Stimulated activated naive B cell treated with anti-CD40 and anti-IgM and Interleukin-4, amounts not matched to agents 10 μg/mL and 1 μg/mL and 100 μg/mL, for 72 hours (primary cell): ENCODE data around the gene FRY.

Experiments
- ATAC-seq, 2 donors: fragments of 150-1000 bp; cut with Tn5 transposase; replicated peaks; 2 replicates each; pipeline ENCODE4 v1.10.0; 2021; ENCODE audit warnings: moderate library complexity in 1 of 2
- DNase-seq: peaks from one replicate; pipeline ENCODE4 v3.0.0; 2021
- H3K27ac Mint-ChIP-seq: one replicate; pipeline ENCODE4 v1.8.0; 2022; ENCODE audit warnings: mild to moderate bottlenecking, mixed read lengths
- H3K27me3 Mint-ChIP-seq, 2 donors: one replicate each; pipeline ENCODE4 v1.8.0; 2022; ENCODE audit warnings: mixed read lengths in 2 of 2
- H3K36me3 Mint-ChIP-seq, 2 donors: one replicate each; pipeline ENCODE4 v1.8.0; 2022; ENCODE audit warnings: mixed read lengths in 2 of 2, mild to moderate bottlenecking in 1 of 2
- H3K4me1 Mint-ChIP-seq, 2 donors: one replicate each; pipeline ENCODE4 v1.8.0; 2022; ENCODE audit warnings: mixed read lengths in 2 of 2, mild to moderate bottlenecking in 1 of 2
- H3K4me3 Mint-ChIP-seq, 2 donors: one replicate each; pipeline ENCODE4 v1.8.0; 2022; ENCODE audit warnings: mild to moderate bottlenecking in 2 of 2, mixed read lengths in 2 of 2, moderate library complexity in 1 of 2
- H3K9me3 Mint-ChIP-seq, 2 donors: one replicate each; pipeline ENCODE4 v1.8.0; 2022; ENCODE audit warnings: mixed read lengths in 2 of 2, mild to moderate bottlenecking in 1 of 2

FRY gene

GRCh38 chr13:32323912-32324311 is 292.3 kb downstream of the FRY start:
- ATAC-seq (no peak), DNase-seq (no peak)
- Mint-ChIP-seq H3K4me1 (no peaks in the 10 kb centered on the region), H3K27me3 (no peaks in the 10 kb centered on the region), H3K36me3 (peaks cover 15 to 23% of the 10 kb centered on the region in 2 donors), H3K4me3 (no peak overlapping the region), H3K9me3 (no peaks in the 10 kb centered on the region), H3K27ac (no peak overlapping the region)

- Mint-ChIP-seq H3K36me3 (peaks cover 26 to 41% of the 10 kb centered on the region in 2 donors), H3K4me1 (no peaks in the 10 kb centered on the region), H3K27ac (no peak overlapping the region), H3K9me3 (peaks cover 0 to 2% of the 10 kb centered on the region in 2 donors), H3K4me3 (no peak overlapping the region), H3K27me3 (no peaks in the 10 kb centered on the region)
- ATAC-seq: no peak
- DNase-seq: no peak
These were observed 298.9 kb downstream of the FRY start for GRCh38 chr13:32330441-32330840.

- Mint-ChIP-seq H3K4me1 (no peaks in the 10 kb centered on the region), H3K4me3 (no peak overlapping the region), H3K27me3 (no peaks in the 10 kb centered on the region), H3K36me3 (peaks cover 42 to 59% of the 10 kb centered on the region in 2 donors), H3K9me3 (peaks cover 0 to 2% of the 10 kb centered on the region in 2 donors), H3K27ac (no peak overlapping the region)
- ATAC-seq (no peak), DNase-seq (no peak)
These were observed 303.1 kb downstream of the FRY start for GRCh38 chr13:32334671-32335070.

- Mint-ChIP-seq H3K4me3 (no peak overlapping the region), H3K27me3 (no peaks in the 10 kb centered on the region), H3K27ac (no peak overlapping the region), H3K9me3 (peaks cover 2 to 4% of the 10 kb centered on the region in 2 donors), H3K36me3 (peaks cover 19 to 27% of the 10 kb centered on the region in 2 donors), H3K4me1 (peaks cover 5% of the 10 kb centered on the region in 2 donors)
- no peak for ATAC-seq
- DNase-seq: no peak
These were observed 309.3 kb downstream of the FRY start for GRCh38 chr13:32340914-32341313.

GRCh38 chr13:32347651-32348050 is 316.1 kb downstream of the FRY start:
- H3K4me3 Mint-ChIP-seq: no peak overlapping the region
- H3K27ac Mint-ChIP-seq: no peak overlapping the region
- H3K4me1 Mint-ChIP-seq: peaks cover 0 to 2% of the 10 kb centered on the region in 2 donors
- ATAC-seq: no peak
- H3K36me3 Mint-ChIP-seq: peaks cover 32 to 40% of the 10 kb centered on the region in 2 donors
- DNase-seq: no peak
- no peaks in the 10 kb centered on the region for H3K9me3 Mint-ChIP-seq
- H3K27me3 Mint-ChIP-seq: no peaks in the 10 kb centered on the region
